Myocyte (in vitro differentiated cells): ENCODE results near the gene GLRX2. TPM values are rescaled to one million over a fixed set of nuclear protein-coding genes. Genes with fewer than 3 reads are reported as not detected.
A peak's percentile ranks its signal among the peaks of the same experiment; 100 is the strongest.
"Not testable (repeated sequence)": the region's sequence is repeated elsewhere in the genome, so short reads cannot be mapped to it uniquely, and the experiment has no call there.

Experiments used
- DNase-seq: peaks from one replicate; pipeline ENCODE4 v3.0.0-alpha.2; 2012; ENCODE audit warnings: low read depth
- microRNA counts: library from miRNA; unstranded; fragments of <30 nt; microRNA quantifications from one replicate; lab custom pipeline; 2016
- microRNA-seq: library from miRNA; unstranded; fragments of <30 nt; microRNA quantifications from one replicate; pipeline ENCODE4, GENCODE V29; 2016
- total RNA-seq: library from RNA; depleted of rRNA; stranded (reverse); fragments of >200 nt; gene quantifications from 2 replicates; pipeline ENCODE4 v1.2.3, GENCODE V29; 2014

The GLRX2 gene
- total RNA-seq, 1 donor from 2014 or later = 28.8 TPM

DNA sequence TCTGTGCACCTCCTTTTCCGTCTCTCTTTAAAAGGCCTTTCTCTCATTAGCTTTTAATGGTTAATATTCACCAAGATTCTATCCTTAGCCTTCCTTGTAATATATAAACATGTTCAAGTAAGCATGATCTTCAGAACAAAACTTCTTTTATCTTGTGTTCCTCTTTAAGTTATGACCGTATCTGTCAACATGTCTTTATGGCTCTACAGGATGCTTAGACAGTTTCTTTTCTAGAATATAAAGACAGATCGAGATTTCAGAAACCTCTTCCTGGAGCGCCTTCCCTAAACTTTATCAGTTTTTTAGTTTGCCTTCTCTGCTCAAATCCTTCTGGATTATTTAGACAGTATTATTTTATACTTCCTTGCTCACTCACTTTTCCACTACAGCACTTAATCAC lies 38.6 kb downstream of the GLRX2 start:
- DNase-seq = no peak

GRCh38 chr1:193065954-193066353 lies 39.3 kb downstream of the GLRX2 start:
- DNase-seq = no peak

DNA sequence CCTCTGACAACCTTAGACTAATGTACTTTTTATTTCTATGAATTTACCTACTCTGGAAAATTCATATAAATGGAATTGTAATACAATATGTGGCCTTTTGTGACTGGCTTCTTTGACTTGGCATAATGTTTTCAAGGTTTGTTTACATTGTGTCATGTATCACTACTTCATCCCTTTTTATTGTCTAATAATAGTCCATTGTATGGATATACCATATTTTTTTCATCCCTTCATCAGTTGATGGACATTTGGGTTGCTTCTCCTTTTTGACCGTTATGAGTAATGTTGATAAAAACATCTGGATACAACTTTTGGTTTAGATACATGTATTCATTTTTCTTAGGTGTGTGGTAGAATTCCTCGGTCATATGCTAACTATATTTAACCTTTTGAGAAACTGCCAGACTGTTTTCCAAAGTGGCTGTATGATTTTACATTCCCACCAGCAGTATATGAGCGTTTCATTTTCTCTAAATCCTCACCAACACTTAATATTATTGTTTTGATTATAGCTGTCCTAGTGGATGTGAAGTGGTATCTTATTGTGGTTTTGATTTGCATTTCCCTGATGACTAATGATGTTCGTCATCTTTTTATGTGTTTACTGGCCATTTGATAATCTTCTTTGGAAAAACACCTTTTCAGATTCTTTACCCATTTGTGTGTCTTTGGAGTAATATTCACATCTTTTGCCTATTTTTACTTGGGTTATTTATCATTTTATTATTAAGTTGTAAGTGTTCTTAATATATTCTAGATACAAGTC lies 42.3 kb downstream of the GLRX2 start:
- DNase-seq = no peak

DNA sequence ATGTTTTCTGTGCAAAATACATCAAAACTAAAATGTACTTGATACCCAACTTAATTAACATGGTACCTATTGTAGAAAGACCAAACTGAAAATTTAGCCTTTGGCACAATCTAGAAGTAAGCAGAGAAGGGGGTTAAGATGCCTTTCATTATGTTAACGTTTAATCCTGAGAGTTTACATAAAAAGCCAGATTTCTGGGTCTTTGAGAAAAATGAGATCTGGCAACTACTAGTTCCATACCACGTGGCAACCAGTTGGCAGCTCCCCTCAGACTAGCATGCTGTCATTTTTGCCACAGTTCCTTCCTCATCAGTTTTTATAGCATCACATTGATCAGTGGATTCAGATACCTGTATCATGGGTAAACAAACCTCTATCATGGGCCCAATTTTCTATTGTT lies 44.3 kb downstream of the GLRX2 start:
- DNase-seq = peak; percentile 16

DNA sequence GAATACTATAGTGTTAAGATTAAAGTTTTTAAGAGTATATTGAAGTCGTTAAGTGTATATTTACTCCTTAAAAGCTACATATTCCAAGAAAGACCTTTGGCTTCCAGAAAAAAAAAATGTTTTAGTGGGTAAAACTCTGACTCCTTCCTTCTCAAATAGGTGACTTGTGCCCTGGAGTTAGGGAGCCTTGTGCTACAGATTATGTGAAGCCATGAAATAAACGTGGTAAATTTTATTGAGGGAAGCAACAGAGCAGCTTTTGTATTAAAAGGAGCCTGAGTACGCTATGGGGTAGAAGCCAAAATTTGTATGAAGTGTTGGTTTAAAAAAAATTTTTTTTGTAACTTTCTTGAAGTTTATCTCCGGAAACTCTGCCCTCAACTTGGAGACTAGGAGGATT lies 44.8 kb downstream of the GLRX2 start:
- peak; percentile 12 for DNase-seq

GRCh38 chr1:193060115-193060403 lies 45.2 kb downstream of the GLRX2 start:
- no peak for DNase-seq

DNA sequence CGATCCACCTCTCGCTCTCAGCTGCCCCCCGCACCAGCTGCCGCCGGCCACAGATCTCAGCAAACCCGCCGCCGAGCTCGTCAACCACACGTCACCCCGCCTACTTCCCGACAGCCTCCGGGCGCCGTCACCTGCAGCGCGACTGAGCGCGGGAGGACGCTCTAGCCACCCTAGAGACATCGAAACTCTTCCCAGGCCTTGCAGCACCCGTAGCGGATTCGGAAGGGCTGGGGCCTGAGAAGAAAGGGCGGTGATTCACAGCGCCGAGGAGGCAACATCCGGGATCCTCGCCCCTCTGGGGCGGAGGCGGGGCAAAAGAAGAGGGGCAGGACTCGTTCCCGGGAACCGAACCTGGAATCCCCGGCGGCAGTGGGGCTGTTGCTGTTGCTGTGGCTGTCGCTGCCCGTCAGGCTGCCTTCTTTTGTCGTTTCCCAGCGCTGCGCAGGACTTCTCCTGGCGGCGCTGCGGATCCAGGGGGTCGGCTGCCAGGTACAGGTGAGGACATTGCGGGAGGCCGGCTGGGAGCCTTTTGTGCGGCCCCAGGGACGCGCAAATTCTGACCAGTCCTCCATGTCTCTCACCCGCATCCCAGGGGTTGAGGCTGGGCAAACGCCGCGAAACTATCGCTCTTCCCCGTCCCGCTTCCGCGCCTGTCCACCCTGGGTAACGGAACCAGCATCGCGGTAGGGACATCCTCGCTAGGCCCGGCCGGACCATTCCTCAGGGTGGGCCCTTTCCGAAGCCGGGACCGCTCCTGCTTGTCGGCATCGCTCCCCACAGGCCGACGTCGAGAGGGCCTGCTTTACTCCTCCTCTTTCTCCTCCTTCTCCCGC lies 45.7 kb downstream of the GLRX2 start, which contains the start of the genes RO60 and UCHL5:
Gene RO60, plus strand, starts transcription at position 331 of the 833 bp plus-strand sequence. CDS start 9,443 bp downstream, outside the sequence.
Gene UCHL5, minus strand, starts transcription at position 79 of the 833 bp plus-strand sequence. CDS start 100 bp downstream, outside the sequence.
- peak; percentile 99 for DNase-seq

DNA sequence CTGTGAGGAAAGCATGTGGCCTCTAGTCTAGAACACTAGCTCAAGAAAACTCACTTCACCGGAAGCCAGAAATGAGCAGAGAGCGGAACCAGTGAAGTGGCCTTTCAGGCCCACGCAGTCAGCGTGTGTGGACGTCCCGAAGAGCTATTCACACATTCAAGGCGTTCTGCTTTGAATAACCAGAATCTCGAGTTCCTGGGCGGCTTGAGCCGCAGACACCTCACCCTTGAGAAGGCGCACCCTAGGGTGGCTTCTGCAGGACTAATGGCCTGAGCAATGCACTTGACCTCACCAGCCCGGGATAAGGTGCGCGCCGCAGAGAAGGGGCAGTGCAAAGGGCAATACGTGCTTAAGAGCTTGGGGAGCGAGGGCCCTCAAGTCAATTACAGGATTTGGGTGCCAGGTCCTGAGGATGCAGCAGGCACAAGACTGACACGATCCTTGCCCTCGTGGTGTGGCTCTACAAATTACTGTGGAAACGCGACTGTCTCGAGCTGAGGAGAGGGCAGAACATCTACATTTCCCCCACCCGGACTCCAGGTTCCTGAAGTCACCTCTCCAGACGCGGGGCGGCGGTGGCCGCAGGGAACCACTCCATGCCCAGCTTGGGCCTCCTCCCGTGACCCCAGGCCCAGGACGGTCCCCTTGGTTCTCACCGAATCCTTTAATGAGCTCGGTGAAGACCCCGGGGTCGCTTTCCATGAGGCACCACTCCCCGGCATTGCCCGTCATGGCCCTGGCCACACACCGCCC lies 46.5 kb downstream of the GLRX2 start:
- peak; percentile 50 for DNase-seq

DNA sequence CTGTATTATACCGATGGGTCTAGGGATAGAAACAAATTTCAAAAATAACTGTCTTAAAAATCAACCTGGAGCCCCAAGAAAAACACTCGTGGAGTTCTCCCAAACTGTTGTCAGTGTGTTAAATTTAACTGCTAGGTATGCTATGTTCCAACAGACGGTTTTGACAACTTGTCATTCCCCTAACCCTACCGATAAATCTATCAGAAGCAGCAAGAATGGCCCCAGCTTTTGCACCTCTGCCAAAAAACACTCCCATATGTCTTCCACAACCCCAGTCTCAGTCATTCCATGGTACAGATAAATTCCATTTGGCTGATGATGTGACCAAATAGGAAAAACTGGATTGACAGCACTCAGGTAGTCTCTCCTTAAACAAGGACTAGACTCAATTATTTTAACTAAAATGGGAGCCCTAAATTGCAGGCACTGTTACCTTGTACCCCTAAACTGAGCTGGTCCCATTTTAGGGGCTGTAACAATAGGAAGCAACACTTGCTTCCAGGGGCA lies 51.0 kb downstream of the GLRX2 start:
- DNase-seq = no peak

GRCh38 chr1:193048913-193049312 lies 56.3 kb downstream of the GLRX2 start:
- not testable (repeated sequence) for DNase-seq

MicroRNAs within 50 kb of the gene (microRNA counts, 767-probe panel; counts per million panel counts)
- microRNA hsa-miR-1278 (lab: Ali Mortazavi, UCI) = not detected

Small RNAs within 50 kb of the gene (microRNA-seq; reads per million reads assigned to microRNA genes)
- gene MIR1278 = not detected

Other genes with a start within 250 kb of the GLRX2 start
- gene UCHL5, start 46.1 kb downstream of the GLRX2 start, total RNA-seq = 37.4 and 48.3 TPM in 2 replicates
- gene RO60, start 45.8 kb downstream of the GLRX2 start, total RNA-seq = 82.5 and 98.1 TPM in 2 replicates
- 29.2 and 35.0 TPM in 2 replicates for gene CDC73, start 16.6 kb upstream of the GLRX2 start, total RNA-seq
- 9.9 and 16.8 TPM in 2 replicates for gene B3GALT2, start 81.2 kb upstream of the GLRX2 start, total RNA-seq